GM12878 (cell line): ENCODE measurements around the gene PINLYP. TPM values are rescaled to one million over a fixed set of nuclear protein-coding genes. Genes with fewer than 3 reads are reported as not detected.

ENCODE experiments used
- ATAC-seq: fragments of 200-7000 bp; cut with Tn5 transposase; 3 replicates; pipeline ENCODE4 v1.9.1; 2020; ENCODE audit warnings: mild to moderate bottlenecking, moderate library complexity
- BruUV-seq: library from RNA; stranded (reverse); fragments of 400-500 nt; replicated peaks from 2 replicates; lab custom pipeline; 2021; lab: Mats Ljungman, UMichigan
- CTCF ChIA-PET: fragments of 300-600 bp; sonication (Branson Sonifier 250); formaldehyde crosslinking; extraction: SDS; loops from one replicate; lab custom pipeline; 2021; ENCODE audit warnings: inconsistent platforms; lab: Yijun Ruan, JAX
- POLR2A ChIA-PET: fragments of 350-600 bp; formaldehyde crosslinking; extraction: SDS; loops from one replicate; lab custom pipeline; 2021; ENCODE audit warnings: inconsistent platforms; lab: Charles Lee
- RAD21 ChIA-PET: fragments of 300-600 bp; sonication (Branson Sonifier 250); formaldehyde crosslinking; loops from one replicate; lab custom pipeline; 2023; ENCODE audit warnings: antibody characterized with exemption; ENCODE audit not compliant: unreplicated experiment; lab: Charles Lee
- SMC1A ChIA-PET: fragments of 300-600 bp; sonication (Branson Sonifier 250); formaldehyde crosslinking; loops from one replicate; lab custom pipeline; 2023; ENCODE audit not compliant: unreplicated experiment, uncharacterized antibody; lab: Charles Lee
- DNase-seq: peaks from one replicate; pipeline ENCODE4 v3.0.0-alpha.2; 2011; ENCODE audit warnings: low read depth, low spot score
- FAIRE-seq: peaks from 3 replicates; lab custom pipeline; 2011; peaks lifted over from hg19 to GRCh38; lab: Jason Lieb, UNC
- H2AFZ ChIP-seq: 2 replicates; pipeline ENCODE4 v1.6.0; 2011; ENCODE audit warnings: low read depth, low read length, control low read depth; ENCODE audit not compliant: control insufficient read depth
- H3K27ac ChIP-seq: 2 replicates; pipeline ENCODE4 v1.5.1; 2011; ENCODE audit warnings: control low read depth; ENCODE audit not compliant: control insufficient read depth, insufficient read depth
- H3K27me3 ChIP-seq, 2 experiments: replicated peaks in 1 of 2; 2 replicates each; pipeline versions ENCODE4 v1.6.0 to v1.6.1; 2011; ENCODE audit warnings: low read length in 1 of 2; ENCODE audit not compliant: control insufficient read depth in 2 of 2, insufficient read depth in 2 of 2
- H3K36me3 ChIP-seq, 2 experiments: 2 replicates each; pipeline ENCODE4 v1.5.1; 2011; ENCODE audit warnings: low read length in 1 of 2; ENCODE audit not compliant: control insufficient read depth in 2 of 2, insufficient read depth in 2 of 2
- H3K4me1 ChIP-seq: 2 replicates; pipeline ENCODE4 v1.6.1; 2011; ENCODE audit warnings: mild to moderate bottlenecking, low read length, moderate library complexity, mixed read lengths; ENCODE audit not compliant: control insufficient read depth, insufficient read depth
- H3K4me2 ChIP-seq: 2 replicates; pipeline ENCODE4 v1.6.0; 2011; ENCODE audit warnings: control low read depth; ENCODE audit not compliant: control insufficient read depth, insufficient read depth
- H3K4me3 ChIP-seq: fragments of 200-600 bp; sonication (generic); 2 replicates; pipeline ENCODE4 v1.5.1; 2016
- H3K79me2 ChIP-seq: 2 replicates; pipeline ENCODE4 v1.6.0; 2011; ENCODE audit warnings: low read length; ENCODE audit not compliant: control insufficient read depth, insufficient read depth
- H3K9ac ChIP-seq: 2 replicates; pipeline ENCODE4 v1.8.0; 2011; ENCODE audit warnings: low read length, control low read depth, mixed read lengths; ENCODE audit not compliant: control insufficient read depth, insufficient read depth
- H3K9me3 ChIP-seq: replicated peaks from 3 replicates; pipeline ENCODE4 v1.5.1; 2011; ENCODE audit warnings: mild to moderate bottlenecking, low read length; ENCODE audit not compliant: control insufficient read depth, insufficient read depth
- H4K20me1 ChIP-seq: 2 replicates; pipeline ENCODE4 v1.6.0; 2011; ENCODE audit not compliant: control insufficient read depth, insufficient read depth
- CBX3 ChIP-seq: fragments of 200-600 bp; sonication (generic); IDR thresholded peaks from 2 replicates; pipeline ENCODE4 v1.6.1; 2016; ENCODE audit warnings: low read depth, borderline replicate concordance
- NFYB ChIP-seq: IDR thresholded peaks from 2 replicates; pipeline ENCODE4 v1.6.1; 2011; ENCODE audit warnings: low read depth, mild to moderate bottlenecking, low read length, improper control_type of control experiment, moderate library complexity; ENCODE audit not compliant: insufficient read depth
- USF1 ChIP-seq: IDR thresholded peaks from 2 replicates; pipeline ENCODE4 v1.6.1; 2011; ENCODE audit warnings: borderline replicate concordance, low read depth, mild to moderate bottlenecking, moderate library complexity, mixed read lengths, low read length; ENCODE audit not compliant: insufficient read depth; ENCODE audit errors: extremely low read length
- USF2 ChIP-seq: IDR thresholded peaks from 2 replicates; pipeline ENCODE4 v1.6.1; 2011; ENCODE audit warnings: low read depth, low read length, improper control_type of control experiment, borderline replicate concordance
- WGBS: methylation state at CpG from one replicate; pipeline ENCODE4 v1.1.6; 2016; ENCODE audit warnings: low lambda C conversion rate; ENCODE audit not compliant: insufficient replicate concordance, insufficient coverage; ENCODE audit errors: missing lambda C conversion rate; 5-methylcytosine and 5-hydroxymethylcytosine counted together
- in situ Hi-C: fragments of 300-500 bp; cut with MboI; formaldehyde crosslinking; loops from 9 replicates; pipeline ENCODE4 v1.14.3; 2018; ENCODE audit warnings: mixed read lengths
- intact Hi-C: fragments of 100-400 bp; cut with micrococcal nuclease; formaldehyde crosslinking; loops from one replicate; pipeline ENCODE4 v1.14.2; 2022; ENCODE audit not compliant: unreplicated experiment
- polyA plus RNA-seq, 11 experiments: library from polyadenylated mRNA; depleted of rRNA in 4 of 11; unstranded in 6 of 11; stranded (reverse) in 5 of 11; fragments of >200 nt; fragmentation: Nextera tagmentation in 4 of 11; fragmentation: Illumina TruSeq in 1 of 11; extraction: Ambion mirVana in 4 of 11; extraction: Trizol in 1 of 11; gene quantifications; 1 replicate in 1 of 11; 2 replicates in 10 of 11; pipeline versions ENCODE4 v1.2.1 to v1.2.3, GENCODE V29; 2011 to 2016; ENCODE audit warnings: inconsistent platforms in 2 of 11, missing spikeins in 2 of 11, low read depth in 1 of 11
- total RNA-seq, 4 experiments: library from RNA; depleted of rRNA in 3 of 4; stranded (reverse); fragments of >200 nt in 3 of 4; fragmentation: Illumina TruSeq in 1 of 4; extraction: Trizol in 1 of 4; gene quantifications; 2 replicates each; pipeline versions ENCODE4 v1.2.1 to v1.2.3, GENCODE V29; 2013 to 2021
- TF ChIP-seq, protein P1 (sequence below): fragments of 450-650 bp; IDR thresholded peaks from 2 replicates; pipeline ENCODE4 v1.6.1; 2017; ENCODE audit warnings: low read depth, mild to moderate bottlenecking, moderate library complexity

The PINLYP gene
- total and polyA plus RNA-seq, 10 of the 15 experiments (the other 5 are each of a cell fraction or from before 2014, with no cell fraction given), result 1.0 to 26.9 (median 11.4) TPM

- TF ChIP-seq, protein P1, sequence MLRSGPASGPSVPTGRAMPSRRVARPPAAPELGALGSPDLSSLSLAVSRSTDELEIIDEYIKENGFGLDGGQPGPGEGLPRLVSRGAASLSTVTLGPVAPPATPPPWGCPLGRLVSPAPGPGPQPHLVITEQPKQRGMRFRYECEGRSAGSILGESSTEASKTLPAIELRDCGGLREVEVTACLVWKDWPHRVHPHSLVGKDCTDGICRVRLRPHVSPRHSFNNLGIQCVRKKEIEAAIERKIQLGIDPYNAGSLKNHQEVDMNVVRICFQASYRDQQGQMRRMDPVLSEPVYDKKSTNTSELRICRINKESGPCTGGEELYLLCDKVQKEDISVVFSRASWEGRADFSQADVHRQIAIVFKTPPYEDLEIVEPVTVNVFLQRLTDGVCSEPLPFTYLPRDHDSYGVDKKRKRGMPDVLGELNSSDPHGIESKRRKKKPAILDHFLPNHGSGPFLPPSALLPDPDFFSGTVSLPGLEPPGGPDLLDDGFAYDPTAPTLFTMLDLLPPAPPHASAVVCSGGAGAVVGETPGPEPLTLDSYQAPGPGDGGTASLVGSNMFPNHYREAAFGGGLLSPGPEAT, result no peak
Measured at GRCh38 chr19:43626838-43627237, 51.2 kb downstream of the PINLYP start (continued).

GRCh38 chr19:43628646-43629326 is 53.2 kb downstream of the PINLYP start:
- no peak for ATAC-seq
- Histone ChIP-seq H3K9ac (no peak overlapping the region), H3K9me3 (no peaks in the 10 kb centered on the region), H2AFZ (no peak overlapping the region), H3K4me1 (no peaks in the 10 kb centered on the region), H3K4me2 (no peak overlapping the region), H3K4me3 (no peak overlapping the region), H3K79me2 (no peaks in the 10 kb centered on the region), H4K20me1 (no peaks in the 10 kb centered on the region), H3K27ac (no peak overlapping the region), H3K27me3 (no peaks in the 10 kb centered on the region), H3K36me3 (no peaks in the 10 kb centered on the region)
- SMC1A ChIA-PET, result interaction anchor here (0.6 to 1.2 kb wide), 2 partner anchors 33 to 125 kb away, joined by 3 read pairs; partner anchors contain the start of genes IRGQ and ZNF576
- RAD21 ChIA-PET, result no interaction called here
- in situ Hi-C loops (no loop called here), intact Hi-C loops (no loop called here)
- POLR2A ChIA-PET, result no interaction called here
- 69% methylated on average over 3 of the region's 3 CpGs for WGBS
- FAIRE-seq, result no peak
- TF ChIP-seq NFYB (peak; percentile 92), USF2 (peak; percentile 1; the same call in 1 of the 2 replicates), USF1 (peak; percentile 54), CBX3 (no peak)
- CTCF ChIA-PET, result interaction anchor here (1.3 kb wide), 1 partner anchor 109 kb away, joined by 3 read pairs; no protein-coding TSS in a partner anchor
- no peak for DNase-seq
- no TSS peak for BruUV-seq
